Upper lobe of left lung (tissue), 4 donors: ENCODE data around the gene GLMP.

Experiments used
- EP300 ChIP-seq, 4 donors: sonication (generic); formaldehyde crosslinking; IDR thresholded peaks; one replicate each; pipeline ENCODE4 v1.5.1; 2017; ENCODE audit warnings: antibody characterized with exemption in 4 of 4, control low read depth in 2 of 4
- POLR2A ChIP-seq, 4 donors: fragments of 450-650 bp; IDR thresholded peaks; one replicate each; pipeline ENCODE4 v1.5.1; 2016 to 2017; ENCODE audit warnings: antibody characterized with exemption in 4 of 4, mild to moderate bottlenecking in 2 of 4
- POLR2AphosphoS5 ChIP-seq, 2 donors: sonication (generic); formaldehyde crosslinking; IDR thresholded peaks; one replicate each; pipeline ENCODE4 v1.5.1; 2017; ENCODE audit warnings: antibody characterized with exemption in 2 of 2
- TF ChIP-seq, protein P1 (sequence below), 6 experiments: fragments of 450-650 bp in 4 of 6; fragments of 200-600 bp in 2 of 6; sonication (generic) in 2 of 6; IDR thresholded peaks; one replicate each; pipeline ENCODE4 v1.5.1; 2016 to 2019; ENCODE audit warnings: antibody characterized with exemption in 6 of 6

DNA sequence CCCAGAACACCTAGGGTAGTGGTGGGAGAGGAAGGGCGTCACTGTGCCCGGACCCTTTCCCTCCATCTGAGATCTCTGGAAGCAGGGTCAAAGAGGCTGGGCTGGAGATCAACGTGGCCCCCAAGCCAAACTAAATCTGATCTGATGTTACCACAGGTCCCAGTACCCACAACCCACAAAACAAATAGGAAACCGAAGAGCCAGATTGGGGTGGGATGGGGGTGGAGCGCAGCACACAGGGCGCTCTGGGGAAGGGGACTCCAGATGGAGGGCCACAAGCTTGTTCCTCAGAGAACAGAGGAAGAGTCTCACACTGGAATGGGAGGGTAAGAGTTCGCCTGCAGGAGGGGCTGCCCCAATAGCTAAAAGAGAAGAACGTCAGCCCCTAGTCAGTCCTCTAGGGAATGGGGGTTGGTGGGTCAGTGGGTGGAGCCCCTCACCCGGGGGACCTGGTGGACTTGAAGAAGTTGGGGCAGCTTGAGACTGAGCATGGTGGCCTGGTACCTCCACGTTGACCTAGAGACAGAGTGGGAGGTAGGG, 49.2 kb downstream of the GLMP start:
- TF ChIP-seq, protein P1, sequence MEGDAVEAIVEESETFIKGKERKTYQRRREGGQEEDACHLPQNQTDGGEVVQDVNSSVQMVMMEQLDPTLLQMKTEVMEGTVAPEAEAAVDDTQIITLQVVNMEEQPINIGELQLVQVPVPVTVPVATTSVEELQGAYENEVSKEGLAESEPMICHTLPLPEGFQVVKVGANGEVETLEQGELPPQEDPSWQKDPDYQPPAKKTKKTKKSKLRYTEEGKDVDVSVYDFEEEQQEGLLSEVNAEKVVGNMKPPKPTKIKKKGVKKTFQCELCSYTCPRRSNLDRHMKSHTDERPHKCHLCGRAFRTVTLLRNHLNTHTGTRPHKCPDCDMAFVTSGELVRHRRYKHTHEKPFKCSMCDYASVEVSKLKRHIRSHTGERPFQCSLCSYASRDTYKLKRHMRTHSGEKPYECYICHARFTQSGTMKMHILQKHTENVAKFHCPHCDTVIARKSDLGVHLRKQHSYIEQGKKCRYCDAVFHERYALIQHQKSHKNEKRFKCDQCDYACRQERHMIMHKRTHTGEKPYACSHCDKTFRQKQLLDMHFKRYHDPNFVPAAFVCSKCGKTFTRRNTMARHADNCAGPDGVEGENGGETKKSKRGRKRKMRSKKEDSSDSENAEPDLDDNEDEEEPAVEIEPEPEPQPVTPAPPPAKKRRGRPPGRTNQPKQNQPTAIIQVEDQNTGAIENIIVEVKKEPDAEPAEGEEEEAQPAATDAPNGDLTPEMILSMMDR (IDR thresholded peaks at IDR 0.05) = no peak
- no peak for TF ChIP-seq POLR2A (IDR thresholded peaks at IDR 0.05)
- no peak for TF ChIP-seq POLR2AphosphoS5 (IDR thresholded peaks at IDR 0.05)
- no peak for TF ChIP-seq EP300 (IDR thresholded peaks at IDR 0.05)
